ENCODE results near the gene DAZAP2. TPM values are rescaled to one million over a fixed set of nuclear protein-coding genes. Genes with fewer than 3 reads are reported as not detected.
"Not testable (repeated sequence)": the region's sequence is repeated elsewhere in the genome, so short reads cannot be mapped to it uniquely, and the experiment has no call there.

The DAZAP2 gene
- total and polyA plus RNA-seq, 9 of the 15 experiments (the other 6 are each of a cell fraction or from before 2014, with no cell fraction given), result 116 to 668 (median 227) TPM

GRCh38 chr12:51270067-51270950, 31.7 kb downstream of the DAZAP2 start, which contains the start of gene SMAGP (continued):
- TF ChIP-seq MTA3 (IDR thresholded peaks at IDR 0.05; ENCODE audit: borderline replicate concordance) (no peak), MCM7 (IDR thresholded peaks at IDR 0.05) (no peak), ETV1 (tag; conservative IDR thresholded peaks at IDR 0.05; ENCODE audit: low read depth) (no peak), MYNN (IDR thresholded peaks at IDR 0.05) (no peak), MYNN (CRISPR knock-in tag; IDR thresholded peaks at IDR 0.05) (no peak), TCF7 (IDR thresholded peaks at IDR 0.05; ENCODE audit: borderline replicate concordance) (0 out of 2 replicates have a peak, but pooled peaks have one; percentile 17)

GRCh38 chr12:51270951-51271518, 32.4 kb downstream of the DAZAP2 start:
- FAIRE-seq (no peak), ATAC-seq (no peak), DNase-seq (ENCODE audit: extremely low read depth in 1 of 4, low spot score in 3 of 4) (no peak)
- BruUV-seq (replicated peaks), result no TSS peak
- H3K36me3 ChIP-seq (ENCODE audit: control insufficient read depth, insufficient read depth, low read length), result peaks cover 5% of the 10 kb centered on the region; the same call in 1 of the 3 replicates
- peaks cover 17 to 18% of the 10 kb centered on the region in 2 experiments; a peak in 4 of 5 replicates for H3K4me1 ChIP-seq (replicated peaks in 1 of 2; ENCODE audit: control insufficient read depth in 2 of 2, insufficient read depth in 2 of 2, low read length in 2 of 2)
- in situ Hi-C loops (cut with MboI) (no loop called here), intact Hi-C loops (cut with micrococcal nuclease) (no loop called here)
- no peaks in the 10 kb centered on the region; the same call in 1 of the 2 replicates for H4K20me1 ChIP-seq (replicated peaks; ENCODE audit: control insufficient read depth, insufficient read depth, low read length)
- no peaks in the 10 kb centered on the region for H3K27me3 ChIP-seq (ENCODE audit: control insufficient read depth in 2 of 2, insufficient read depth in 2 of 2, low read length in 2 of 2)
- H3K4me2 ChIP-seq (ENCODE audit: insufficient read depth, low read length), result peak overlapping the region; percentile 94
- peak overlapping the region; percentile 80 for H3K4me3 ChIP-seq
- ChIA-PET POLR2A (interaction anchor here (0.6 to 0.8 kb wide), 2 partner anchors 53 to 70 kb away, joined by 3 read pairs; partner anchors contain the start of gene POU6F1), CTCF (ENCODE audit: low intra/inter-chr PET ratio) (interaction anchor here (2.7 kb wide), 1 partner anchor 70 kb away, joined by 34 read pairs; no protein-coding TSS in a partner anchor)
- H3K9me3 ChIP-seq (replicated peaks; ENCODE audit: control insufficient read depth, insufficient read depth, low read depth, low read length), result no peaks in the 10 kb centered on the region
- WGBS (ENCODE audit: insufficient coverage, low coverage, missing lambda C conversion rate), result 33% methylated on average over 9 of the region's 9 CpGs
- no peak overlapping the region for H3K27ac ChIP-seq (ENCODE audit: extremely low read depth, low read depth, low read length)
- no peaks in the 10 kb centered on the region for H3K9me1 ChIP-seq (ENCODE audit: control insufficient read depth, insufficient read depth, low read length)
- TF ChIP-seq KDM1A (IDR thresholded peaks at IDR 0.05) (peak; percentile 40 to 47; a peak in 3 of 4 replicates), ZNF212 (CRISPR knock-in tag; IDR thresholded peaks at IDR 0.05) (no peak), ZNF76 (CRISPR knock-in tag; IDR thresholded peaks at IDR 0.05; ENCODE audit: borderline replicate concordance) (no peak), BCOR (IDR thresholded peaks at IDR 0.05) (peak; percentile 41; the same call in 1 of the 2 replicates), HDAC2 (IDR thresholded peaks at IDR 0.05) (0 out of 2 replicates have a peak, but pooled peaks have one; percentile 14), RCOR1 (IDR thresholded peaks at IDR 0.05; ENCODE audit: borderline replicate concordance in 1 of 2, low read depth in 2 of 2, low read length in 2 of 2) (0 out of 4 replicates have a peak, but pooled peaks of 1 of the 2 experiments have one; percentile 19), RBM25 (IDR thresholded peaks at IDR 0.05; ENCODE audit: low read depth, low read length, severe bottlenecking) (peak; percentile 62)
- H3K9ac ChIP-seq (ENCODE audit: insufficient read depth in 1 of 2, low read depth in 2 of 2, low read length in 2 of 2), result peak overlapping the region; percentile 64 to 93; a peak in 3 of 4 replicates
- peaks cover 21% of the 10 kb centered on the region for H3K79me2 ChIP-seq (ENCODE audit: control insufficient read depth, insufficient read depth, low read length)
- H2AFZ ChIP-seq (ENCODE audit: low read depth, low read length), result peak overlapping the region; percentile 97

GRCh38 chr12:51272810-51273209, 34.2 kb downstream of the DAZAP2 start:
- H3K9ac ChIP-seq (ENCODE audit: insufficient read depth in 1 of 2, low read depth in 2 of 2, low read length in 2 of 2); BruUV-seq (replicated peaks); H4K20me1 ChIP-seq (replicated peaks; ENCODE audit: control insufficient read depth, insufficient read depth, low read length); H3K4me3 ChIP-seq; H3K27me3 ChIP-seq (ENCODE audit: control insufficient read depth in 2 of 2, insufficient read depth in 2 of 2, low read length in 2 of 2); H3K9me1 ChIP-seq (ENCODE audit: control insufficient read depth, insufficient read depth, low read length); H3K4me2 ChIP-seq (ENCODE audit: insufficient read depth, low read length); intact Hi-C loops (cut with micrococcal nuclease); H3K9me3 ChIP-seq (replicated peaks; ENCODE audit: control insufficient read depth, insufficient read depth, low read depth, low read length); ATAC-seq; POLR2A ChIA-PET; DNase-seq (ENCODE audit: extremely low read depth in 1 of 4, low spot score in 3 of 4); in situ Hi-C loops (cut with MboI); H2AFZ ChIP-seq (ENCODE audit: low read depth, low read length); H3K36me3 ChIP-seq (ENCODE audit: control insufficient read depth, insufficient read depth, low read length); FAIRE-seq; H3K27ac ChIP-seq (ENCODE audit: extremely low read depth, low read depth, low read length): not testable (repeated sequence)
- Histone ChIP-seq H3K79me2 (ENCODE audit: control insufficient read depth, insufficient read depth, low read length) (peaks cover 14% of the 10 kb centered on the region), H3K4me1 (replicated peaks in 1 of 2; ENCODE audit: control insufficient read depth in 2 of 2, insufficient read depth in 2 of 2, low read length in 2 of 2) (peaks cover 16 to 17% of the 10 kb centered on the region in 2 experiments; a peak in 4 of 5 replicates)
- 67% methylated on average over 6 of the region's 7 CpGs for WGBS (ENCODE audit: insufficient coverage, low coverage, missing lambda C conversion rate)
- CTCF ChIA-PET (ENCODE audit: low intra/inter-chr PET ratio), result interaction anchor here (0.6 kb wide), 2 partner anchors 92 to 727 kb away, joined by 3 read pairs; no protein-coding TSS in a partner anchor

Data from K562 (cell line).